Measurements from ENCODE around the gene VPS18.

The VPS18 gene

DNA sequence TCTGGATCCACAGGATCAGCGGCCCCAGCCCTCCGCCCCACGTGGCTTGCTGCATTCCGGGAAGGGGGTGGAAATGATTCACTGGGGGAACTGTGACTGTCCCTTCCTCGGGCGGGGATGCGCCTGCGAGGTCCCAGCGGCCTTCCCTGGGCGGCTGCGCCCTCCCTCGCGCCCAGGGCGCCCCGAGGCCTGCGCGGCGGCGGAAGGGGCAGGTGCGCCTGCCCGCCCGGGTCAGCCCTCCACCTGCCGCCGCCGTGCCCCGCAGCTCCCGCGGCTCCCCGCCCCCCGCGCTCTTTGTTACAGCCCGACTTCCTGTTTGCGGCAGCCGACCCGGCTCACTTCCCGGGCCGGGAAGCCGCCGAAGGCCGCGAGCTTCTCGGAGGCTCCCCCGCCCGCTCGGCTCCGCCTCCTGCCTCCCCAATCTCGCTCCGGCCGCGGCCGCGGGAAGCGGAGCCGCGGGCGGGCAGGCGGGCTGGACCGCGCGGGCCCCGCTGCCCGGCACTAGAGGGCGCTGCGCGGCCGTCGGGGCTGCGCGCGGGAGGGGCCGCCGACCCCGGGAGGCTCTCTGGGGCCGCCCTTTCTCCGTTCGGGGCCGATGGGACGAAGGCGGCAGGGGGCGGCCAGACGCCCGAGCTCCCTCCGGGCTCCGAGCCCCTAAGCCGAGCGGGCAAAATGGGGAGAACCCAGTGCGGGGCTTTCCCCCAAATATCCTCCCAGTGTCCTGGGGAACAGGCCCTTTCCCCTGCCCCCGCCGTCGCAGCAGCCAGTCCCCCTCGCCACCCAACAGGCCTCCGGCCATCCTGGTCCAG, 47.5 kb downstream of the VPS18 start:
- Histone ChIP-seq H3K4me1 (ENCODE audit: control insufficient read depth, insufficient read depth, low read length, poor library complexity, severe bottlenecking) (peaks cover 17% of the 10 kb centered on the region), H3K36me3 (ENCODE audit: control insufficient read depth, insufficient read depth, low read length) (no peaks in the 10 kb centered on the region), H3K9me3 (ENCODE audit: control insufficient read depth, low read length) (no peaks in the 10 kb centered on the region), H3K4me3 (ENCODE audit: extremely low read depth, insufficient read depth, low read length, poor library complexity, severe bottlenecking) (peak overlapping the region; percentile 37), H3K27ac (ENCODE audit: low read depth, low read length, severe bottlenecking) (peak overlapping the region; percentile 88)
- WGBS, 2 experiments (ENCODE audit: insufficient coverage in 2 of 2): 1% methylated on average over 59 to 66 of the region's 92 CpGs

DNA sequence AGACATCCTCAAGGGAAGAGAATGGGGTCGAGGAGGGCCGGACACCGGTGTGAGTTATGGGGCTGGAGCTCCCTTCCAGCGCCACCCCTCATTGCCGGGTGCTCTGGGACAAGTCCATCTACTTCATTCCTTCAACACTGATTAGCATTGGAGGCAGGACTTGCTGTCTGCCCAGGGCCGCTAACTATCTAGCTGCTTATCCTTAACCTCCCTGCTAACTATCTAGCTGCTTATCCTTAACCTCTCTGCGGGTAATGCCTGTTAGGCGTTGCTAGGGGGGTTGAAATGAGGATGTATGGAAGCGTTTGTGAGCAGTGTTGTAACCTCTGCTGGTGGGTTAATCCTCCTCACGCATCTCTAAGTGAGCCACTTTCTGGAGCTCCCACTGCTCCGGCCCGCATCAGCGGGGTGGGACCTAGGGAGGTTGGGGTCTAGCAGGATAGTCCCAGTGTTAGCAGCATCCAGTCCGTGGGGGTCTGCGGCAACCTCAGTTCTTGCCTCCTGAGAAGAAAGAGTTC, 48.1 kb downstream of the VPS18 start:
- Histone ChIP-seq H3K27ac (ENCODE audit: low read depth, low read length, severe bottlenecking) (no peak overlapping the region), H3K4me3 (ENCODE audit: extremely low read depth, insufficient read depth, low read length, poor library complexity, severe bottlenecking) (peak overlapping the region; percentile 37), H3K4me1 (ENCODE audit: control insufficient read depth, insufficient read depth, low read length, poor library complexity, severe bottlenecking) (peaks cover 17% of the 10 kb centered on the region), H3K9me3 (ENCODE audit: control insufficient read depth, low read length) (no peaks in the 10 kb centered on the region), H3K36me3 (ENCODE audit: control insufficient read depth, insufficient read depth, low read length) (no peaks in the 10 kb centered on the region)
- WGBS, 2 experiments (ENCODE audit: insufficient coverage in 2 of 2): 56 to 62% methylated on average over 8 to 11 of the region's 15 CpGs

DNA sequence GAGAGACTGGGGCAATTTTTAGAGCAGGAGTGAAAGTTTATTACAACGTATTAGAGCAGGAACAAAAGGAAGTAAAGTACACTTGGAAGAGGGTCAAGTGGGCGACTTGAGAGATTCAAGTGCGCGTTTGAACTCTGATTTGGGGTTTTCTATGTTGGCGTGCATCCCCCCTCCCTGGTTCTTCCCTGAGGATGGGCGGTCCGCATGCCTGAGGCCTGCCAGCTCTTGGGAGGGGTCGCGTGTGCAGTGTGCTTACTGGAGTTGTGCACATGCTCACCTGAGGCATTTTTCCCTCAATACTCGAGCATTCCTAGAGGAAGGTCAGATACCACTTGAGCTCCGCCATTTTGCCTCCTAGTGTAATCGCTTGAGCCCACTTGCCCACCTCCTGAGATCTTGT, 48.6 kb downstream of the VPS18 start:
- no peaks in the 10 kb centered on the region for H3K9me3 ChIP-seq (ENCODE audit: control insufficient read depth, low read length)
- no peaks in the 10 kb centered on the region for H3K36me3 ChIP-seq (ENCODE audit: control insufficient read depth, insufficient read depth, low read length)
- 89 to 93% methylated on average over 10 to 12 of the region's 12 CpGs for WGBS, 2 experiments (ENCODE audit: insufficient coverage in 2 of 2)
- H3K4me3 ChIP-seq (ENCODE audit: extremely low read depth, insufficient read depth, low read length, poor library complexity, severe bottlenecking): no peak overlapping the region
- H3K4me1 ChIP-seq (ENCODE audit: control insufficient read depth, insufficient read depth, low read length, poor library complexity, severe bottlenecking): peaks cover 17% of the 10 kb centered on the region
- no peak overlapping the region for H3K27ac ChIP-seq (ENCODE audit: low read depth, low read length, severe bottlenecking)

GRCh38 chr15:40943764-40944365, 49.6 kb downstream of the VPS18 start:
- no peak overlapping the region for H3K27ac ChIP-seq (ENCODE audit: low read depth, low read length, severe bottlenecking)
- H3K4me3 ChIP-seq (ENCODE audit: extremely low read depth, insufficient read depth, low read length, poor library complexity, severe bottlenecking): no peak overlapping the region
- peaks cover 17% of the 10 kb centered on the region for H3K4me1 ChIP-seq (ENCODE audit: control insufficient read depth, insufficient read depth, low read length, poor library complexity, severe bottlenecking)
- 89 to 94% methylated on average over 6 to 8 of the region's 9 CpGs for WGBS, 2 experiments (ENCODE audit: insufficient coverage in 2 of 2)
- no peaks in the 10 kb centered on the region for H3K36me3 ChIP-seq (ENCODE audit: control insufficient read depth, insufficient read depth, low read length)
- no peaks in the 10 kb centered on the region for H3K9me3 ChIP-seq (ENCODE audit: control insufficient read depth, low read length)

DNA sequence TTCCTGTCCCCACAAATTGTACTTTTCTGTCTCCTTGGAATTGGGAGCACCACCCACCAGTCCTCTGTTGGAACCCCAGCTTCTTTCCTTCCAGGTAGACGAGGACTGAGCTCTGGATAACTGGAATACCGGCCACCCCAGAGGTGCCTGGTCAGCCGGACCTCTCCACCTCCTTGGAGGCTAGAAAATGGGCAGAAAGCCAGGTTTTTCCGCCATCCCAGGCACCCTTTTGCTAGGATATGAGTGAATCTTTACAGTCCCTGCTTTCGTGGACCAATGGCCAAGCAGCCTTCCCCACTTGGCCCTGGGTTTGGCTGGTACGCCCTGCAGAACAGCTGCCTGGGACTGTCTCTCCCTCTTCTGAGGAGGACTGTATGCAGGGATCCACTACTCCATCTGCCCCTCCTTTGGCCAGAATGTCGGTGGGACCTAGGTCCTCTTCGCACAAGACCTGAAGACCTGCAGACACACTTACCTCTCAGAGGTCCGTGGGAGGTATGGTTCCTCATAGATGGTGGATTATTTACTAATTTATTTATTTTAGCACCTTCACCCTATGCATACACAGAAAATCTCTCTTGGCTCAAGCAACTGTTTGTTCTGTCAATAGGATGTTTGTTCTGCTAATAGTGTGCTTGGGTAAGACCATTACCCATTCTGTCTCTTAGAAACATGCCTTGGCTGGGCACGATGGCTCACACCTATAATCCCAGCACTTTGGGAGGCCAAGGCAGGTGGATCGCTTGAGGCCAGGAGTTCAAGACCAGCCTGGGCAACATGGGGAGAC, 50.5 kb downstream of the VPS18 start:
- H3K4me1 ChIP-seq (ENCODE audit: control insufficient read depth, insufficient read depth, low read length, poor library complexity, severe bottlenecking): peaks cover 17% of the 10 kb centered on the region
- 94% methylated on average over 5 to 7 of the region's 11 CpGs for WGBS, 2 experiments (ENCODE audit: insufficient coverage in 2 of 2)

DNA sequence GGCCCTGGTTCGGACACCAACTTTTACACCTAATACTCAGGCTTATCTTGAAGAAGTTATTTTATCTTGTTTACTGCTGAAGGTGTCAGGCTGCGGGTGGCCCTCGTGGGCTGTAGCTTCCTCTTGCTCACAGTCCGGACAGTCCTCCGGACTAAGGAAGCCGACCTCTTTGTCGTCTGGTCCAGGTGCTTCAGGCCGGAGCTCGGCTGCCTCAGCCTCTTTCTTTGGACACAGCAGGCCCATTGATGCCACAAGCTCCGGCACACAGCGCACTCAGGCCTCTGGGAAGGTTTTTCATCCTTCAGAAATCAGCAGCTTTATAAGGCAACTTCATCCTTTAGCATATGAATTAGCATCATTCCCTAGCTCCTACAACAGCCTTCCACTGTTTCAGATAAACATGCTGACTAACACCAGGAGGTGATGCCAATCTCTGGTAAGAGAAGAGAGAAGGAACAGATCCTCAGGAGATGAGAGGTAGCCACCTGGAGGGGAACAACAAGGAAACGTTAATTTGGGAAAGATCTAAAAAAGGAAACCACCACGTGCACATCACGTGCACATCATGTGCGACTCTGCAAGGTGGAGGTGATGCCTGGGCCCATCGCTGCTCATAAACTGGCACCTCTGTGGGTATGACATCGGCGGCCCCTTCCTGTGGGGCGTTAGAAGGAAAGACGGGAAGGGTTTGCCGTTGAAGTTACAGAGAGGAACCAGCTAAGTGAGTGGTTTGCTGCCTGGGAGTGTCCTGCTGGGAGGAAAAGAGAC, 54.6 kb downstream of the VPS18 start:
- Histone ChIP-seq H3K36me3 (ENCODE audit: control insufficient read depth, insufficient read depth, low read length) (no peaks in the 10 kb centered on the region), H3K9me3 (ENCODE audit: control insufficient read depth, low read length) (no peaks in the 10 kb centered on the region), H3K4me3 (ENCODE audit: extremely low read depth, insufficient read depth, low read length, poor library complexity, severe bottlenecking) (no peak overlapping the region), H3K27ac (ENCODE audit: low read depth, low read length, severe bottlenecking) (no peak overlapping the region), H3K4me1 (ENCODE audit: control insufficient read depth, insufficient read depth, low read length, poor library complexity, severe bottlenecking) (no peaks in the 10 kb centered on the region)
- 81 to 84% methylated on average over 19 of the region's 21 CpGs for WGBS, 2 experiments (ENCODE audit: insufficient coverage in 2 of 2)

More for the DNA sequence above, 50.5 kb downstream of the VPS18 start:
- Histone ChIP-seq H3K4me3 (ENCODE audit: extremely low read depth, insufficient read depth, low read length, poor library complexity, severe bottlenecking) (no peak overlapping the region), H3K9me3 (ENCODE audit: control insufficient read depth, low read length) (no peaks in the 10 kb centered on the region), H3K36me3 (ENCODE audit: control insufficient read depth, insufficient read depth, low read length) (no peaks in the 10 kb centered on the region), H3K27ac (ENCODE audit: low read depth, low read length, severe bottlenecking) (no peak overlapping the region)

DNA sequence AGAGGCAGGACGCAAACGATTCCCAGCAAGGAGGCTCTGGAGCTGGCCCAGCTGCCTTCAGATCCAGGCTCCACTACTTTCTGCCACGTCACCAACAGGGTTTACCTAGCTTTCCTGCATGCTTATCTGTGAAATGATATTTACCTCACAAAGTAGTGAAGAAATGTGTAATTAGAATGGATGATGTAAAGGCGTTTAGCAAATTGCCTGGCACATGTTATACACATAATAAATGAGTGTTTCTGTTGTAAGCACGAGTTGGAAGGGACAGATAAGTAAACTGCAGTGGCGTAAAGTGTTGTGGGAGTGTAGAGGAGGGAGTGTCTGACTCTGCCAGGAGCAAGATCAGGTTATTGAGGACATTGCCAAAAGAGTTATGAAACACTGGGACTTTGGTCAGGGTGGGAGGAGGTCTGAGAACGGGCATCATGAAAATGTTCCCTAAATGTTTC, 55.5 kb downstream of the VPS18 start:
- Histone ChIP-seq H3K36me3 (ENCODE audit: control insufficient read depth, insufficient read depth, low read length) (peaks cover under 1% of the 10 kb centered on the region), H3K27ac (ENCODE audit: low read depth, low read length, severe bottlenecking) (no peak overlapping the region), H3K4me1 (ENCODE audit: control insufficient read depth, insufficient read depth, low read length, poor library complexity, severe bottlenecking) (no peaks in the 10 kb centered on the region), H3K9me3 (ENCODE audit: control insufficient read depth, low read length) (no peaks in the 10 kb centered on the region), H3K4me3 (ENCODE audit: extremely low read depth, insufficient read depth, low read length, poor library complexity, severe bottlenecking) (no peak overlapping the region)
- 76 to 80% methylated on average over 5 to 7 of the region's 7 CpGs for WGBS, 2 experiments (ENCODE audit: insufficient coverage in 2 of 2)

DNA sequence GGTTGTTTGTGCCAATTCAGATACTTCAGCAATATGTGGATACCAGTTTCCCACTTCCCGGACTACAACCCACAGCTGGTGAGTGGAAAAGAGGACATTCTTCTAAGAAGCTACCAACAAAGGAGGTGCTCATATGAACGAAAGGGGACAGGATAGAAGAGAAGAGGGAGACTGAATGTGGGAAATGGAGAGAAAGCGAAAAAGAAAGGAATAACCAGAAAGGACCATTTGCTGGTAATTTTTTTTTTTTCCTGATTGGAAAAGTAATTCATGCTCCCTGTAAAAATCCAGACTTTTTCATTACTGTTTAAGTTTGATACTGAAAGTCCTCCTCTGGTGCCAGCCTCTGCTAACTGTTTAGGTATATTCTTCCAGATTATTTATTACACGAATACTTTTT, 57.5 kb downstream of the VPS18 start:
- Histone ChIP-seq H3K4me1 (ENCODE audit: control insufficient read depth, insufficient read depth, low read length, poor library complexity, severe bottlenecking) (no peaks in the 10 kb centered on the region), H3K27ac (ENCODE audit: low read depth, low read length, severe bottlenecking) (no peak overlapping the region), H3K9me3 (ENCODE audit: control insufficient read depth, low read length) (no peaks in the 10 kb centered on the region), H3K4me3 (ENCODE audit: extremely low read depth, insufficient read depth, low read length, poor library complexity, severe bottlenecking) (no peak overlapping the region), H3K36me3 (ENCODE audit: control insufficient read depth, insufficient read depth, low read length) (peaks cover 20% of the 10 kb centered on the region)
- WGBS, 2 experiments (ENCODE audit: insufficient coverage in 2 of 2): 96 to 100% methylated on average over 1 to 3 of the region's 4 CpGs

DNA sequence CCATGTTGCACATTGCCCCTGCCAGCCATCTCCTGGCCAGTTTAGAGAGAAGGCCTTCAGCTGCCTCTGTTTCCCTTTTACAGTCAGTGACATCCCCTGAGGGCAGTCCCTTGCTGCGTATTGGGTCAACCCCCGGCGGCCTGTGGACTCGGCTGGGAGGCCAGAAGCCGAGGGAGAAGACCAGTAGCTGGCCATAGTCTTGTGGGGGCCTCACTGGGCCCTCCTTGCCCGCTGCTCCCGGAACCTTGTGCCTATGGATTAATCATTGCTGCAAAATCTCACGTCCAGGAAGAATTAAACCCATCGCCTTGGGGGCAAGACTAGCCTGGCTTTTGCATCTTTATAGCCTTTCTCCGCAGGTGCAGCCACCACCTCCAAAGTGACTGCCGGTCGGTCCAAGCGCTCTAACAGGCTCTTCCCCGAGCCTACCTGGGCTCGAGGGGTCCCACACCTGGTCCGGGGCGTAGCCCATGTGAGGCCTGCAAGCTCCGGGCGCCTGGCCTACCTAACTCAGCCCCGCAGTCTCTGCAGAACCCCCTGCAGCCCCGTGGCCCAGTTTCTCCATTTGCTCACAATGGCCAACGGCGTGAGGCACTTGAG, 58.2 kb downstream of the VPS18 start:
- H3K9me3 ChIP-seq (ENCODE audit: control insufficient read depth, low read length): no peaks in the 10 kb centered on the region
- 42% methylated on average over 23 of the region's 23 CpGs for WGBS, 2 experiments (ENCODE audit: insufficient coverage in 2 of 2)
- peak overlapping the region; percentile 75 for H3K4me3 ChIP-seq (ENCODE audit: extremely low read depth, insufficient read depth, low read length, poor library complexity, severe bottlenecking)
- peaks cover 24% of the 10 kb centered on the region for H3K36me3 ChIP-seq (ENCODE audit: control insufficient read depth, insufficient read depth, low read length)
- H3K27ac ChIP-seq (ENCODE audit: low read depth, low read length, severe bottlenecking): peak overlapping the region; percentile 97
- H3K4me1 ChIP-seq (ENCODE audit: control insufficient read depth, insufficient read depth, low read length, poor library complexity, severe bottlenecking): no peaks in the 10 kb centered on the region

Data from mesodermal cell (in vitro differentiated cells).